Endometrial microvascular endothelial cells (primary cell): ENCODE data around the gene NCLN. TPM values are rescaled to one million over a fixed set of nuclear protein-coding genes. Genes with fewer than 3 reads are reported as not detected.

Experiments used
- in situ Hi-C: cut with HindIII; loops from 2 replicates; pipeline ENCODE4 v1.10.0; 2017; ENCODE audit warnings: low sequenced_read_pairs, low pct_unique_long_range_greater_than_20kb; ENCODE audit errors: inconsistent ontology term
- total RNA-seq: library from RNA; depleted of rRNA; stranded (reverse); fragments of >200 nt; gene quantifications from one replicate; pipeline ENCODE4 v1.2.3, GENCODE V29; 2015; ENCODE audit errors: inconsistent ontology term

The NCLN gene, protein sequence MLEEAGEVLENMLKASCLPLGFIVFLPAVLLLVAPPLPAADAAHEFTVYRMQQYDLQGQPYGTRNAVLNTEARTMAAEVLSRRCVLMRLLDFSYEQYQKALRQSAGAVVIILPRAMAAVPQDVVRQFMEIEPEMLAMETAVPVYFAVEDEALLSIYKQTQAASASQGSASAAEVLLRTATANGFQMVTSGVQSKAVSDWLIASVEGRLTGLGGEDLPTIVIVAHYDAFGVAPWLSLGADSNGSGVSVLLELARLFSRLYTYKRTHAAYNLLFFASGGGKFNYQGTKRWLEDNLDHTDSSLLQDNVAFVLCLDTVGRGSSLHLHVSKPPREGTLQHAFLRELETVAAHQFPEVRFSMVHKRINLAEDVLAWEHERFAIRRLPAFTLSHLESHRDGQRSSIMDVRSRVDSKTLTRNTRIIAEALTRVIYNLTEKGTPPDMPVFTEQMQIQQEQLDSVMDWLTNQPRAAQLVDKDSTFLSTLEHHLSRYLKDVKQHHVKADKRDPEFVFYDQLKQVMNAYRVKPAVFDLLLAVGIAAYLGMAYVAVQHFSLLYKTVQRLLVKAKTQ
- total RNA-seq = 125 TPM

DNA sequence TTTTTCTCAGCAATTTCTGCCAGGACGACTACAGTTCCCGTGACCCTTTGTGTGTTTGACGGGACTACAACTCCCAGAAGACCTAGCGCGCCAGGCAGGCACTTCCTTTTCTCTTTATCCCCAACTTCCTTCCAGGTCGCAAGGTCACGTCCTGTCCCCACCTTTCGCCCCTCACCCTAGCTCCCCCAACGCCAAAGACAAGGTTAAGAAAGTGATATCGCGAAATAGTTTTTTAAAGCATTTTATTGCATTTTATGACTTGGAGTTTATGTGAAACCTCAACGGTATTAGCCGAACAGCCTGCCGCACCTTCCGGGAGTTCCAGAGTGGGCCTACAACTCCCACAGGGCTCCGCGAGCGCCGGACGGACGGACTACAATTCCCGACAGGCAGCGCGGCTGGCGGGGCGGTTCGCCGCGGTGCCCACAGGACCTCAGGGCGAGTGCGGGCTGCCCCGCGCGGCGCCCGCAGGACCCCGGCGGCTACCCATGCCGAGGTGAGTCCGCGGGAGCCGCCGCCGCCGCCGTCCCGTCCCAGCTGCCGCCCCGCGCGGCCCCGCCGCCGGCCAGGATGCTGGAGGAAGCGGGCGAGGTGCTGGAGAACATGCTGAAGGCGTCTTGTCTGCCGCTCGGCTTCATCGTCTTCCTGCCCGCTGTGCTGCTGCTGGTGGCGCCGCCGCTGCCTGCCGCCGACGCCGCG lies at the start of gene NCLN:
NCLN (plus strand) TSS at position 470 of the 699 bp plus-strand sequence; CDS start at position 571, 101 bp downstream.
- in situ Hi-C loops = no loop called here

DNA sequence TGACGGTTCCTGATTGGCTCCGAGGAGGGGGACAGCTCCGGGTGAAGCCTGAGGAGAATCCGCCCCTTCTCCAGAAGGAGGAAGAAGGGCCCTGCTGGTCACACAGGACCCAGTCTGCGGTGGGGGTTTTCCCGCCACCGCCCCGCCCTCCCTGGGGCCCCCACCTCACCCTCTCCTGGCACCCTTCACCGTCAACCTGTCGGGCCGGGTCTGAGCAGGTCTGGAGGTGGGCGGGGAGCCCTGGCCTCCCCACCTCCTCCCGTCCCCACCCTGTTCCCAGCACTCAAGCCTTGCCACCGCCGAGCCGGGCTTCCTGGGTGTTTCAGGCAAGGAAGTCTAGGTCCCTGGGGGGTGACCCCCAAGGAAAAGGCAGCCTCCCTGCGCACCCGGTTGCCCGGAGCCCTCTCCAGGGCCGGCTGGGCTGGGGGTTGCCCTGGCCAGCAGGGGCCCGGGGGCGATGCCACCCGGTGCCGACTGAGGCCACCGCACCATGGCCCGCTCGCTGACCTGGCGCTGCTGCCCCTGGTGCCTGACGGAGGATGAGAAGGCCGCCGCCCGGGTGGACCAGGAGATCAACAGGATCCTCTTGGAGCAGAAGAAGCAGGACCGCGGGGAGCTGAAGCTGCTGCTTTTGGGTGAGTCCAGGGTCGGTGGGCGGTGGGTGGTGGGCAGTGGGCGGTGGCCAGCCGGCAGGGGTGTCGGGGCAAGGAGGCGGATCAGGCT lies 49.6 kb upstream of the NCLN start, which contains the start of gene GNA15:
GNA15 (plus strand) TSS at position 73 of the 723 bp plus-strand sequence; CDS start at position 491, 418 bp downstream.
- in situ Hi-C loops = no loop called here

DNA sequence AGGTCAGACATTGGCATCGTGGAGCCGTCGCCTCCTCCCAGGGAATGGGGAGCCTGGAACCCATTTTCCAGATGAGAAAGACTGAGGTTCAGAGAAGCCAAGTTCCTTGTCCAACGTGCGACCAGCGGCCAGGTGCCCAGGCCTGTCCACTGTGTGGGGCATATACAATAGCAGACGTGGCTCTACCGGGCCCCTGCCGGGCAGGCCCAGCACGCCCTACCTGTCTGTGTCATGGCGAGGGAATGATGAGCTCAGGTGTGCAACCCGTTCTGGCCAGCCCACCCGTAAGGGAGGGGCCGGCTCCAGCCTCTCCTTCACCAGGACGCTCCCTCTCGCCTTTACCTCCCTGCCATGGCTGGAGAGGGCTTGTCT lies 49.1 kb upstream of the NCLN start:
- in situ Hi-C loops = no loop called here

DNA sequence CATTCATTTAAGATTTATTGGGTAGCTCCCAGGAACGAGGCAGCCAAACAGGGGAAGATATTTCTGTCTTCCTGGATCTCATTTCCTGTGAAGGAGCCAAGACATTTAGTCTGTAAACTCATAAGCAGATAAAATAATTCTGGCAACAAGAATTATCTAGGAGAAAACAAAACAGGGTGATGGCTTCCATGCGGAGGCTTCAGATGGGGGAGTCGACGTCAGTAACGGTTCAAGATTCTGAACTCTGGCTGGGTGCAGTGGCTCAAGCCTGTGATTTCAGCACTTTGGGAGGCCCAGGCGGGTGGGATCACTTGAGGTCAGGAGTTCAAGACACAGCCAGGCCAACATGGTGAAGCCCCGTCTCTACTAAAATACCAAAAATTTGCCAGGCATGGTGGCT lies 48.6 kb upstream of the NCLN start:
- in situ Hi-C loops = no loop called here

DNA sequence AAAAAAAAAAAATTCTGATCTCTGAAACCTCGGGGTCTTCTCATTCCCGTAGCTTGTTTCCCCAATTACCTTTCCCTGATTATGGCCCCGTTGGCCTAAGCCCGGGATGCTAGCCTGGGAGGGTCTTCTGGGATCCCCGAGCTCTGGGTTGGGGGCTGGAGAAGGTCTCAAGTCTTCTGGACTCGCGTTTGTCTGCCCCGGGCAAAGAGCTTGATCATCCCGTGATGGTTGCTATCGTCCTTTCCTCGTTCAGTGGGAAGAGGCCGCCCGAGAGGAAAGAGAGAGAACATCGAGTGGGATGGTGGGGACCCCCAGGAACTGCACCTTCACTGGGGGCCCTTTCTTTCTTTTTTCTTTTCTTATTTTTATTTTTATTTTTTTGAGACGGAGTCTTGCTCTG lies 47.5 kb upstream of the NCLN start:
- in situ Hi-C loops = no loop called here

DNA sequence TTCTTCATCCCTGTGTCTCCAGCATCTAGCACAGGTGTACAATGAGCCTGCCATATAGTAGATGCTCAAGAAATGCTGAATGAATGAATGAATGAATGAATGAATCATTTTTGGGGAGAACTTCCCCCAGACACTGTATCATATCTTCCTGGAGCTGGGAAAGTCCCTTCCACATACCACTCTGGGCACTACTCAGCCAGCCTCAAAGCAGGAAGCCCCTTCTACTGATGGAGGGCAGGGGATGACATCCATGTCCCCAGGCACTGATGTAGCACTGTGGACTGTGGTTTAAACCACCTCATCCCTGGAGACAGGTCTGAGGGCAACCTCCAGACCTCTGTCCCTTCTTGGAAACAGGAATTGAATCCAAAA lies 45.1 kb upstream of the NCLN start:
- in situ Hi-C loops = no loop called here

DNA sequence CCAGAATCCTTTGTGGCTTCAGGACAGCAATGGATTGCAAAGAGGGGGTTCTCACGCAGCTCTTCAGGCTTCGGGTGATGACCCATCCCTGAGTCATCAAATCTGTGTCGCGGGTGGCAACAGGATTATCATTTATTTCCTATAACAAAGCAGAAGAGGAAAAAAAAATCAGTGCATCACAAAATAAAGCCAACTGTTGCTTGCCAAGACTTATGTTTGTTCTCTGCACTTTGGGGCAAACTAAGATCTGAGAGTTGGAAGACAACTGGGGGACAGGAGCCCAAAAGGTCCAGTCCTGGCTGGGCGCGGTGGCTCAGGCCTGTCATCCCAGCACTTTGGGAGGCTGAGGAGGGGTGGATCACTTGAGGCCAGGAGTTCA lies 43.4 kb upstream of the NCLN start:
- in situ Hi-C loops = no loop called here

DNA sequence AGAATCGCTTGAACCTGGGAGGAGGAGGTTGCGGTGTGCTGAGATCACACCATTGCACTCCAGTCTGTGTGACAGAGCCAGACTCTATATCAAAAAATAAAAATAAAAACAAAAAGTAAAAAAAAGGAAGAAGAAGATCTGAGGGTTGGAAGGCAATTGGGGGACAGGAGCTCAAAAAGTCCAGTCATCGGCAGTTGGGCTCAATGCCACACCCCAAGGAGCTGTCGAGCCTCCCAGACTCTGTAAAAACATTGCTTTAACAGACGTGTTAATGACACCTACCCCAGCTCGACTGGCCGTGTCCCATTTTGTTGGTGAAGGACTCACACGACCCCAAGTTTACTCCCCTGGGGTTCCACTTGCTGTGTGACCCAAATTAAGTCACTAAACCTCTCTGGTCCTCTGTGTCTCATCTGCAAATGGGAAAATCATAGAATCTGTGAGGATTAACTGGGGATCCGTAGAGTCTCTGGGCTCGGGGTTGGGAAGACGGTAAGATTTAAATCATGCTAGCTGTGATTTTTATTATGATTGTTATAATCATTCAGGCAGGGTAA lies 42.9 kb upstream of the NCLN start:
- in situ Hi-C loops = no loop called here

DNA sequence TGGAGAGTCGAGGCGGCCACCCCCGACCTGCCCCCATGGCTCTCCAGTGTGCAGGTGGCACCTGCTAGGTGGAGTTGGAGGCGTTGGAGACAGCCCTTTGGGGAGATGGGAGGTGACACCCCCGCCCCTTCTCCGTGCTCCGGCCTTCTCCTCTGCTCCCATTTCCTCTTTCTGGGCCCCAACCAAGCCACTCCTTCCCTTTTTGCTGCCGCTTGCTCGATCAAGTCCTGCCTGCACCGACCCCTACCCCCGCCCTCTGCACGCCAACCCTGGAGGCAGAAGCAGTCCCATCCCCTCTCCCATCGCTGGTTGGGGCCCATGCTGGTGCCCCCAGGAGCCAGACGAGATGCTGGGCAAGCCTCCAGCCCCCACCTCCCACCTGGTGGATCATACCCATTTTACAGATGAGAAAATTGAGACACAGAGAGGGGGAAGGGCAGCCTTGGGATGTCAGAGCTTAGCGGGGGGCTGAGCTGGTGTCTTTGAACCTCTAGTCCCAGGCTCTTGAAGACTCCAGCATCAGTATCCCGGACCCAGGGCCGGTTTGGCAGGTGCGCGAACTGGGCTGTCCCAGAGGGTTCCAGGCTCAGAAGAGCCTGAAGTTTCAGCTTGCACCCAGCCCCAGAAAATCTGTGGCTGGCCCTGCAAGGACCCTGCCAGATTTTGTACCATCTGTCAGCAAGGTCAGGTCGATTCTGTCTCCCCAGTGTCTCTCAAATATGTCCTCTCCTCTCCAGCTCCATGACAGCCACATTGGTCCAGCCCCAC lies 39.6 kb upstream of the NCLN start:
- in situ Hi-C loops = no loop called here

DNA sequence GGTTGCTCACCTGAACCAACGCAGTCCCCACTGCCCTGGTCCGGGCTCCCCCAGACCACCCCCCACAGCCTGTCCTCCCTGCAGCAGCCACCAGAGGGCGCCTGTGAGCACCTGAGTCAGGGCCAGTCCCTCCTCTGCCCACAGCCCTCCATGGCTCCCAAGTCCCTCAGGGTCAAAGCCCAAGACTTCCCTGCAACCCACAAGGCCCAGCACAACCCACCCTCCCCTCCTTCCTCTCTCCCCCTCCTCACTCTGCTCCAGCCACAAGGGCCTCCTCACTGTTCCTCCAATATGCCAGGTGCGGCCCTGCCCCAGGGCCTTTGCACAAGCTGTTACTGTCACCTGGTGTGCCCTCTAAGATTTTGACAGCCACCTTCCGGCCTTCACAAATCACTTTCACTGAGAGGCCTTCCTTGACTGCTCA lies 39.0 kb upstream of the NCLN start:
- in situ Hi-C loops = no loop called here

DNA sequence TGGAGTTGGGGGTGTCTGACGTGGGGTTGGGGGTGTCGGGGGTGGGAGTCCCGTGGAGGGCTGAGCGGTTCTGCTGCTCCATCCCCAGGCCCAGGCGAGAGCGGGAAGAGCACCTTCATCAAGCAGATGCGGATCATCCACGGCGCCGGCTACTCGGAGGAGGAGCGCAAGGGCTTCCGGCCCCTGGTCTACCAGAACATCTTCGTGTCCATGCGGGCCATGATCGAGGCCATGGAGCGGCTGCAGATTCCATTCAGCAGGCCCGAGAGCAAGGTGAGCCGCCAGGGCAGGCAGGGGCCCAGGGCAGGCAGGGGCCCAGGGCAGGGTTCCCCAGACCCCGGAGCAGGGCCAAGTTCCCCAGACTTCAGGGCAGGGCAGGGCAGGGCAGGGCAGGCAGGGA lies 37.2 kb upstream of the NCLN start:
- in situ Hi-C loops = no loop called here

DNA sequence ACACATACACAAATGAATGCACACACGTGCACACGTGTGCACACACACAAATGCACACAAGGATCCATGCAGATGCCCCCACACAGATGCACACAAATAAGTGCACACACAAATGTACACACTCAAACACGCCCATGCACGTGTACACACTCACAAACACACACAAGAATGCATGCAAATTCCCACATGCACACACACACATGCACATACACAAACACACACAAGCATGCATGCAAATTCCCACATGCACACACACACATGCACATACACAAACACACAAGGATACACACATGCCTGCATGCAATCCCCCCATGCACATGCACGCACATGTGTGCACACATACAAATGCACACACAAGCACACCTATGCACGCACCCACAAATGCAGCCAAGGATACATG lies 36.6 kb upstream of the NCLN start:
- in situ Hi-C loops = no loop called here

DNA sequence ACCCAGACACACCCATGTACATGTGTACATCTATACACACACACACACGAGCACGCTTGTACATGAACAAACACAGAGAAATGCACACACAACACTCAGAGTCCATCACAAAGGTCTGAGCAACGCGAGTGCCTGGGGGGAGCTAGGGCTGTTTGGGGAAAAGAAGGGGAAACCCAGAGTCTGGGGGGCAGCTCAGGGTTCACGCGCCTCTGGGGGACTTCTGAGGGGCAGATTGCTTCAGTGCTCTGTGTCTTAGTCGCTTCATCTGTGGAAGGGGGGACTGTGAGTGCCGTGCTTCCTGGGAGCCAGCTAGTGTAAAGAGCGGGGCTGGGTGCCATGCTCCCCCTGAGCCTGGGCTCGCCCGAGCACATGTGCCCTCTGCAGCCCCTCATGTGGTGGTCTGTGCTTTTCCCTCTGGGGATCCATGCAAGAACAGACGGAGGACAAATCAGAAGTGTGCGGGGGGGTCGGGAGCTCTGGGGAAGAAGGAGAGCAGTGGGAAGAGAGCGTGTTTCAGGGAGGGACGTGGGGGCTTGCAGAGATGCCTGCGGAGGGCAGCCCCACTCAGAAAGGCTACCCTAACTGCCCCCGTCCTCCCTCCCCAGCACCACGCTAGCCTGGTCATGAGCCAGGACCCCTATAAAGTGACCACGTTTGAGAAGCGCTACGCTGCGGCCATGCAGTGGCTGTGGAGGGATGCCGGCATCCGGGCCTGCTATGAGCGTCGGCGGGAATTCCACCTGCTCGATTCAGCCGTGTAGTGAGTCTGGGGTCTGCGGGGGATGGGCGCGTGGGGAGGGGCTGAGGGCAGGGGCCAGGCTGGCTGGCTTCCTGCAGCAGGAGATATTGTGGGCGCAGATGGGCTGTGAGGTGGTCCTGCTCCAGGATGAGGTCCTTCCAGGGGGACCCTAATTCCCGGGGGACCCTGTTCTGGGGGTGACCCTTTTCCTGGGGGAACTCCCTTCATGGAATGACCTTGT lies 35.9 kb upstream of the NCLN start:
- in situ Hi-C loops = no loop called here

DNA sequence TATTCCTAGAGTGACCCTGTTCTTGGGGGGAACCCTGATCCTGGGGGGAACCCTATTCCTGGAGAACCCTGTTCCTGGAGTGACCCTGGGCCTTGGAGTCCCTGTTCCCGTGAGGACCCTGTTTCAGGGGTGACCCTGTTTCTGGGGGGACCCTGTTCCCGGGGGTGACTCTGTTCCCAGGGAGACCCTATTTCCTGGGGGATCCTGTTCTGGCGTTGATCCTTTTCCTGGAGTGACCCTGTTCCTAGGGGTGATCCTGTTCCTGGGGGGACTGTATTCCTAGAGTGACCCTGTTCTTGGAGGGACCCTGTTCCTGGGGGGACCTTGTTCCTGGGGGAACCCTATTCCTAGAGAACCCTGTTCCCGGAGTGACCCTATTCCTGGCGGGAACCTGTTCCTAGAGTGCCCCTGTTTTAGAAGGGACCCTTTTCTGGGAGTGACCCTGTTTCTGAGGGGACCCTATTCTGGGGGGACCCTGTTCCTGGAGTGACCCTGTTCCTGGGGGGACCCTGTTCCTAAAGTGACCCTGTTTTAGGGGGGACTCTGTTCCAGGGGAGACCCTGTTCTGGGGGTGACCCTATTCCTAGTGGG lies 34.9 kb upstream of the NCLN start:
- in situ Hi-C loops = no loop called here

DNA sequence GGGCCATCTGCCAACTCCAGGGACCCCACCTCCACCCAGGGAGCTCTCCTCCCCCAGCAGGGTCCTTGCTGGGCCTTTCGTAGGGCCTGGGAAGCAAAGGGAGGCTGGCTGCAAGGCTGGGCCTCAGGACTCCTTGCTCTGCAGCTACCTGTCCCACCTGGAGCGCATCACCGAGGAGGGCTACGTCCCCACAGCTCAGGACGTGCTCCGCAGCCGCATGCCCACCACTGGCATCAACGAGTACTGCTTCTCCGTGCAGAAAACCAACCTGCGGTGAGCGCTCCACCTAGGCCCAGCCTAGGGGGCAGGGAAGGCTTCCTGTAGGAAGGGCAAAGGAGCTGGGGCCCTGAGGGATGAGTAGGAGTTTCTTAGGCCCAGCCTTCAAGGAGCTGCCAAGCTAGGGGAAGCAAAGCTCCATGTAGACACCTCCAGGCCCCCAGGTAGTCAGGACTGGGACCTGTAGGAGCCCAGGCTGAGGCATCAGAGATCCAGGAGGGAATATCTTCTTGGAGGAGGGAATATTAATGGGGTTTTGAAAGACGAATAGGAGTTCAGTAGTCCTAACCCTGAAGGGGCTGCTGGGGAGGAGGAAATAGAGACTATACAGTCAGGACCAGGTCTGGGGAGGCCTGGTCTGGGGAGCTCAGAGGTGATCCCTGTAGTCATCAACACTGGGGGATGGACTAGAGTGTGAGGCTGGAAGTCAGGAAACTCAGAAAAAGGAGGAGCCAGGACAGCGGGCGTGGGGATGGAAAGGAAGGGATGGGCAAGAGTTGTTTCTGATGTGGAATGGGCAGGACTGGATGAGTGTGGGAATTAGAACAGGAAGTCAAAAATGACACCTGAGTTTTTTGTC lies 33.9 kb upstream of the NCLN start:
- in situ Hi-C loops = no loop called here

DNA sequence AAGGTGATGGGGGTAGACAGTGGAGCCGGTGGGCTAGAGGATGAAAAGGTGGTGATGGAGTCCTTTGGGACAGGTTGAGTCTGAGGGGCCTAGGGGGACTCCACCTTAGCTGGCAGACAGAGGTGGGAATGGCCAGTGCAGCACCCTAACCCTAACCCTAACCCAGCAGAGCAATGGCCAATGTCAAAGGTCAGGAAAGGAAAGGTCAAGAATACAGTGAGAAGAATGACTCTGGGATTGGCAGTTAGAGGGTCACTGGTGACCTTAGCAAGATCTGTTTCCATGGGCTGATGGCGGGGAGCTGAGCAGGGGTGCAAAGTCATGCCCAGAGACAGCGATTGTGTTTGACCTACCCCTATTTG lies 33.3 kb upstream of the NCLN start:
- in situ Hi-C loops = no loop called here
